ENCODE results near the gene RNH1.

GRCh38 chr11:553083-553987 is 46.3 kb upstream of the RNH1 start:
- TF ChIP-seq EP300 (IDR thresholded peaks at IDR 0.05; ENCODE audit: borderline replicate concordance in 1 of 2, low read depth in 1 of 2, low read length in 1 of 2) (no peak), CHD2 (IDR thresholded peaks at IDR 0.05; ENCODE audit: low read length, partially characterized antibody) (no peak), POLR2AphosphoS5 (IDR thresholded peaks at IDR 0.05; ENCODE audit: low read depth, low read length) (no peak), RXRA (IDR thresholded peaks at IDR 0.05; ENCODE audit: borderline replicate concordance, low read depth) (no peak), MXI1 (IDR thresholded peaks at IDR 0.05; ENCODE audit: low read depth, low read length) (no peak), NFIC (IDR thresholded peaks at IDR 0.05; ENCODE audit: borderline replicate concordance) (no peak), TEAD4 (IDR thresholded peaks at IDR 0.05; ENCODE audit: borderline replicate concordance, insufficient read depth) (no peak), MAX (IDR thresholded peaks at IDR 0.05; ENCODE audit: low read depth) (no peak), SIN3A (IDR thresholded peaks at IDR 0.05; ENCODE audit: borderline replicate concordance, low read depth, low read length) (no peak), JUND (IDR thresholded peaks at IDR 0.05) (no peak)
- TF ChIP-seq, protein P1, sequence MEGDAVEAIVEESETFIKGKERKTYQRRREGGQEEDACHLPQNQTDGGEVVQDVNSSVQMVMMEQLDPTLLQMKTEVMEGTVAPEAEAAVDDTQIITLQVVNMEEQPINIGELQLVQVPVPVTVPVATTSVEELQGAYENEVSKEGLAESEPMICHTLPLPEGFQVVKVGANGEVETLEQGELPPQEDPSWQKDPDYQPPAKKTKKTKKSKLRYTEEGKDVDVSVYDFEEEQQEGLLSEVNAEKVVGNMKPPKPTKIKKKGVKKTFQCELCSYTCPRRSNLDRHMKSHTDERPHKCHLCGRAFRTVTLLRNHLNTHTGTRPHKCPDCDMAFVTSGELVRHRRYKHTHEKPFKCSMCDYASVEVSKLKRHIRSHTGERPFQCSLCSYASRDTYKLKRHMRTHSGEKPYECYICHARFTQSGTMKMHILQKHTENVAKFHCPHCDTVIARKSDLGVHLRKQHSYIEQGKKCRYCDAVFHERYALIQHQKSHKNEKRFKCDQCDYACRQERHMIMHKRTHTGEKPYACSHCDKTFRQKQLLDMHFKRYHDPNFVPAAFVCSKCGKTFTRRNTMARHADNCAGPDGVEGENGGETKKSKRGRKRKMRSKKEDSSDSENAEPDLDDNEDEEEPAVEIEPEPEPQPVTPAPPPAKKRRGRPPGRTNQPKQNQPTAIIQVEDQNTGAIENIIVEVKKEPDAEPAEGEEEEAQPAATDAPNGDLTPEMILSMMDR (IDR thresholded peaks at IDR 0.05), result no peak

Data from SK-N-SH (cell line).